ENCODE results near the gene TMED4. TPM values are rescaled to one million over a fixed set of nuclear protein-coding genes. Genes with fewer than 3 reads are reported as not detected.
"Not testable (repeated sequence)": the region's sequence is repeated elsewhere in the genome, so short reads cannot be mapped to it uniquely, and the experiment has no call there.

Gene TMED4
- total and polyA plus RNA-seq, 4 donors = 46.4 to 106 (median 66.7) TPM

DNA sequence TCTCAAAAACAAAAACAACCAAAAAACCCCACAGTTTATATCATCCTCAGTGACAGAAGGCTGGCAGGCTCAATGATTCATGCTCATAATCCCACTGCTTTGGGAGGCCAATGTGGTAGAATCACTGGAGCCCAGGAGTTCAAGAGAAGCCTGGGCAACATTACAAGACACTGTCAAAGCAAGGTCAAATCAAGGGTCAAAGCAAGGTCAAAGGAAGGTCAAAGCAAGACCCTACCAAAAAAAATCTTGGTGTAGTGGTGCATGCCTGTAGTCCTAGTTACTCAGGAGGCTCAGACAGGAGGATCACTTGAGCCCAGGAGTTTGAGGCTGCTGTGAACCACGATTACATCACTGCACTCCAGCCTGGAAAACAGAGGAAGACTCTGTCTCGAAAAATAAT lies 26.7 kb downstream of the TMED4 start:
- DNase-seq (no peak), ATAC-seq (ENCODE audit: insufficient read depth, low FRiP score) (no peak)
- TF ChIP-seq, protein P1, sequence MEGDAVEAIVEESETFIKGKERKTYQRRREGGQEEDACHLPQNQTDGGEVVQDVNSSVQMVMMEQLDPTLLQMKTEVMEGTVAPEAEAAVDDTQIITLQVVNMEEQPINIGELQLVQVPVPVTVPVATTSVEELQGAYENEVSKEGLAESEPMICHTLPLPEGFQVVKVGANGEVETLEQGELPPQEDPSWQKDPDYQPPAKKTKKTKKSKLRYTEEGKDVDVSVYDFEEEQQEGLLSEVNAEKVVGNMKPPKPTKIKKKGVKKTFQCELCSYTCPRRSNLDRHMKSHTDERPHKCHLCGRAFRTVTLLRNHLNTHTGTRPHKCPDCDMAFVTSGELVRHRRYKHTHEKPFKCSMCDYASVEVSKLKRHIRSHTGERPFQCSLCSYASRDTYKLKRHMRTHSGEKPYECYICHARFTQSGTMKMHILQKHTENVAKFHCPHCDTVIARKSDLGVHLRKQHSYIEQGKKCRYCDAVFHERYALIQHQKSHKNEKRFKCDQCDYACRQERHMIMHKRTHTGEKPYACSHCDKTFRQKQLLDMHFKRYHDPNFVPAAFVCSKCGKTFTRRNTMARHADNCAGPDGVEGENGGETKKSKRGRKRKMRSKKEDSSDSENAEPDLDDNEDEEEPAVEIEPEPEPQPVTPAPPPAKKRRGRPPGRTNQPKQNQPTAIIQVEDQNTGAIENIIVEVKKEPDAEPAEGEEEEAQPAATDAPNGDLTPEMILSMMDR (IDR thresholded peaks at IDR 0.05; ENCODE audit: control extremely low read depth, extremely low read depth) = no peak
- Histone ChIP-seq H3K4me1 (ENCODE audit: control insufficient read depth in 5 of 5, insufficient read depth in 5 of 5, low read length in 5 of 5) (no peaks in the 10 kb centered on the region), H3K4me3 (no peak overlapping the region), H3K27ac (ENCODE audit: low read depth in 1 of 2, low read length in 1 of 2) (no peak overlapping the region), H3K9ac (ENCODE audit: insufficient read depth in 1 of 2, low read length in 2 of 2) (no peak overlapping the region), H3K27me3 (ENCODE audit: control insufficient read depth in 3 of 3, insufficient read depth in 3 of 3, low read length in 2 of 3) (no peaks in the 10 kb centered on the region), H3K36me3 (ENCODE audit: control insufficient read depth in 4 of 4, insufficient read depth in 4 of 4, low read length in 4 of 4) (no peaks in the 10 kb centered on the region), H3K9me3 (ENCODE audit: control insufficient read depth in 4 of 4, insufficient read depth in 3 of 4, low read length in 3 of 4) (no peaks in the 10 kb centered on the region)
- 72 to 84% methylated on average over 2 of the region's 2 CpGs for WGBS, 2 donors

- ATAC-seq (ENCODE audit: insufficient read depth, low FRiP score); H3K27me3 ChIP-seq (ENCODE audit: control insufficient read depth in 3 of 3, insufficient read depth in 3 of 3, low read length in 2 of 3); H3K4me3 ChIP-seq; H3K9ac ChIP-seq (ENCODE audit: insufficient read depth in 1 of 2, low read length in 2 of 2); DNase-seq; H3K36me3 ChIP-seq (ENCODE audit: control insufficient read depth in 4 of 4, insufficient read depth in 4 of 4, low read length in 4 of 4); H3K4me1 ChIP-seq (ENCODE audit: control insufficient read depth in 5 of 5, insufficient read depth in 5 of 5, low read length in 5 of 5); H3K9me3 ChIP-seq (ENCODE audit: control insufficient read depth in 4 of 4, insufficient read depth in 3 of 4, low read length in 3 of 4); H3K27ac ChIP-seq (ENCODE audit: low read depth in 1 of 2, low read length in 1 of 2): not testable (repeated sequence)
- 72 to 77% methylated on average over 3 of the region's 3 CpGs for WGBS, 2 donors
These were observed 29.5 kb downstream of the TMED4 start for GRCh38 chr7:44552473-44553005.

DNA sequence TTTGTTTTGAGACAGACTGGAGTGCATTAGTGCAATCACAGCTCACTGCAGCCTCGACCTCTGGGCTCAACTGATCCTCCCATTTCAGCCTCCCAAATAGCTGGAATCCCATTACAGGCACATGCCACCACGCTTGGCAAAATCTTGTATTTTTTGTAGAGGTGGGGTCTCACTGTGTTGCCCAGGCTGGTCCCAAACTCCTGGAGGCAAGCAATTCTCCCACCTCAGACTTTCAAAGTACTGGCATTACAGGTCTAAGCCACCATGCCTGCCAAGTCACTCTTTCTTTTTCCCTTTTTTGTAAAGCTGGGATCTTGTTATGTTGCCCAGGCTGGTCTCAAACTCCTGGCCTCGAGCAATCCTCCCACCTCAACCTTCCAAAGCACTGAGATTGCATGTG lies 32.6 kb downstream of the TMED4 start:
- DNase-seq (no peak), ATAC-seq (ENCODE audit: insufficient read depth, low FRiP score) (no peak)
- Histone ChIP-seq H3K4me3 (no peak overlapping the region), H3K27me3 (ENCODE audit: control insufficient read depth in 3 of 3, insufficient read depth in 3 of 3, low read length in 2 of 3) (peaks cover 0 to 5% (median 0%) of the 10 kb centered on the region in 3 donors), H3K9ac (ENCODE audit: insufficient read depth in 1 of 2, low read length in 2 of 2) (no peak overlapping the region), H3K9me3 (ENCODE audit: control insufficient read depth in 4 of 4, insufficient read depth in 3 of 4, low read length in 3 of 4) (peaks cover 0 to 2% (median 0%) of the 10 kb centered on the region in 4 donors), H3K4me1 (ENCODE audit: control insufficient read depth in 5 of 5, insufficient read depth in 5 of 5, low read length in 5 of 5) (no peaks in the 10 kb centered on the region), H3K36me3 (ENCODE audit: control insufficient read depth in 4 of 4, insufficient read depth in 4 of 4, low read length in 4 of 4) (no peaks in the 10 kb centered on the region), H3K27ac (ENCODE audit: low read depth in 1 of 2, low read length in 1 of 2) (no peak overlapping the region)
- TF ChIP-seq, protein P1 (IDR thresholded peaks at IDR 0.05; ENCODE audit: control extremely low read depth, extremely low read depth) = no peak
- WGBS, 2 donors = 80 to 83% methylated on average over 3 of the region's 3 CpGs

GRCh38 chr7:44548893-44549292 lies 33.1 kb downstream of the TMED4 start:
- ATAC-seq (ENCODE audit: insufficient read depth, low FRiP score) = no peak
- TF ChIP-seq, protein P1 (IDR thresholded peaks at IDR 0.05; ENCODE audit: control extremely low read depth, extremely low read depth) = no peak
- WGBS, 2 donors = 91 to 92% methylated on average over 3 of the region's 3 CpGs

More at GRCh38 chr7:44548893-44549292, 33.1 kb downstream of the TMED4 start:
- H3K36me3 ChIP-seq (ENCODE audit: control insufficient read depth in 4 of 4, insufficient read depth in 4 of 4, low read length in 4 of 4) = no peaks in the 10 kb centered on the region
- no peak overlapping the region for H3K27ac ChIP-seq (ENCODE audit: low read depth in 1 of 2, low read length in 1 of 2)
- H3K9me3 ChIP-seq (ENCODE audit: control insufficient read depth in 4 of 4, insufficient read depth in 3 of 4, low read length in 3 of 4) = peaks cover 0 to 2% (median 0%) of the 10 kb centered on the region in 4 donors
- no peak for DNase-seq
- no peak overlapping the region for H3K4me3 ChIP-seq
- H3K27me3 ChIP-seq (ENCODE audit: control insufficient read depth in 3 of 3, insufficient read depth in 3 of 3, low read length in 2 of 3) = peaks cover 0 to 5% (median 0%) of the 10 kb centered on the region in 3 donors
- no peak overlapping the region for H3K9ac ChIP-seq (ENCODE audit: insufficient read depth in 1 of 2, low read length in 2 of 2)
- no peaks in the 10 kb centered on the region for H3K4me1 ChIP-seq (ENCODE audit: control insufficient read depth in 5 of 5, insufficient read depth in 5 of 5, low read length in 5 of 5)
